Dedifferentiated amniotic fluid mesenchymal stem cell (primary cell): ENCODE results near the gene CTCF.
A peak's percentile ranks its signal among the peaks of the same experiment; 100 is the strongest.

Experiments used
- DNase-seq: peaks from one replicate; pipeline ENCODE4 v3.0.0-alpha.2; 2016; ENCODE audit errors: extremely low spot score

The CTCF gene

DNA sequence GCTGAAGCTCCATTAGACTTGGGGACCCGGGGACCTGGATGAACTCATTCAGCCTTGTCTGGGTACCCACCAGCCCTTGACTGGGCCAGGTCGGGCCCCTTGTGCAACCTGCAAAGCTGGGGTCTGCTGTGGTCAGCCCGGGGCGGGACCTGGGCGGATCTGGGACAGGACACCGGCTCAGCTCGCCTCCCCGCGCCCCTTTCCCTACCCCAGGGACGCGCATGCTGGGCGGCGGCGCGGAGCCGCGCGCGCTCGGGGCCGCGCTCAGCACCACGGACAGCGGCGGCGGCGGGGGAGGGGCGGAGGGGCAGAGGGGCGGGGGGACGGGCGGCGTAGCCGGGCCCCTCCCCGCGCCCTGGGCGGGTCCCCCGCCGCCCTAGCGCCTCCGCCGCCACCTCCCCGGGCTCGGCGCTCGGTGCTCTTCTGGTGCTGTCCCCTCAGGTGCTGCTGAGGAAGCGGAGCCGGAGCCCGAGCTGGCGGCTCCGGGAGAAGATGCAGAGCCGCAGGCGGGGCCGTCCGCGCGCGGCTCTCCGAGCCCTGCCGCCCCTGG lies 90.3 kb downstream of the CTCF start:
- DNase-seq = no peak

DNA sequence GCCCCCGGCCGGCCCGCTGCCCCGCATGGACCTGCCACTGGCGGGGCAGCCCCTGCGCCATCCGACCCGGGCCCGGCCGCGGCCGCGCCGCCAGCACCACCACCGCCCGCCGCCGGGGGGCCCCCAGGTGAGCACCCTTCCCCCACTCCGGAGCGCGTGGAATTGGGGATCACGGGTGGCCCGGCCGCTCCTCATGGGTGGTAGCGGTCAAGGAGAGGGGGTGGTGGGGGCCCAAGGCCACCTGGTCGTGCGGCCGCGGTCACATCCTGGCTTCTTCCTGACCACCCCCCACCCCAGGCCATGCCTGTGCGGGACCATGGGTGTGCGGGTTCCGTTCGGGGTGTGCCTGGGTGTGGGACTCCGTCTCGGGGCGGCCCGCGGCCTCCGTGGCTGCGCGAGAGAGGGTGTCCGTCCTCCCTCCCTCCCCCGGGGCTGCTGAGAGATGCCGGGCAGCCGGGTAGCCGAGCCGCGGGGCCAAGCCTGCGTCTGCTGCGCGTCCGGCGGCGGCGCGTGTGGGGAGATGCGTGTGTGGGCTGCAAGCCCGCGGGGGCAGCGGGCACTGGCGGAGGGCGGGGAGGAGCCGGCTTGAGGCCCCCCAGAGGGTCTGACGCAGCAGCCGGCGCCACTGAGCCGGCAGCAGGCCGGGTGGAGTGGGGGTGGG lies 90.9 kb downstream of the CTCF start:
- DNase-seq = no peak

DNA sequence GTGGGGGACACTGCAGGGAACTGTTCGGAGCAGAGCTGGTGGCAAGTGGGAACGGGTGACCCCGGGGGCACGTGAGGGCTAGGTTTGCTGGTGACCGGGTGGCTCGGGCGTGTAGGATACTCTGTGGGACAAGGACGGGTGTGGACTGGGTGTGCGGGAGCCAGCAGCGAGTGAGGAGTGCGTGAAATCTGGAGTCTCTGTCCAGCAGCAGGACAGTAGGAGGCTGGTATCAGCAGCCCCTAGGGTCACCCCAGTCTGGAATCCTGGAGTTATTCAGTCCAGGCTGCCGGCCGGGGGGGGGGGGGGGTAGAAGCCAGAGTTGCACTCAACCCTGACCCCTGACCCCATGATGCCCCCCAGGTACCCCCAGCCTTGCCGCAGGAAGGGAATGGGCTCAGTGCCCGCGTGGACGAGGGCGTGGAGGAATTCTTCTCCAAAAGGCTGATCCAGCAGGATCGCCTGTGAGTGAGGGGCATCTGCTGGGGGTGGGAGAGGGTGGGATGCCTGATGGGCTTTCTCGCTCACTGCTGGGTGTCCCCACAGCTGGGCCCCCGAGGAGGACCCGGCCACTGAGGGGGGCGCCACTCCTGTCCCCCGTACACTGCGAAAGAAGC lies 91.6 kb downstream of the CTCF start:
- no peak for DNase-seq

DNA sequence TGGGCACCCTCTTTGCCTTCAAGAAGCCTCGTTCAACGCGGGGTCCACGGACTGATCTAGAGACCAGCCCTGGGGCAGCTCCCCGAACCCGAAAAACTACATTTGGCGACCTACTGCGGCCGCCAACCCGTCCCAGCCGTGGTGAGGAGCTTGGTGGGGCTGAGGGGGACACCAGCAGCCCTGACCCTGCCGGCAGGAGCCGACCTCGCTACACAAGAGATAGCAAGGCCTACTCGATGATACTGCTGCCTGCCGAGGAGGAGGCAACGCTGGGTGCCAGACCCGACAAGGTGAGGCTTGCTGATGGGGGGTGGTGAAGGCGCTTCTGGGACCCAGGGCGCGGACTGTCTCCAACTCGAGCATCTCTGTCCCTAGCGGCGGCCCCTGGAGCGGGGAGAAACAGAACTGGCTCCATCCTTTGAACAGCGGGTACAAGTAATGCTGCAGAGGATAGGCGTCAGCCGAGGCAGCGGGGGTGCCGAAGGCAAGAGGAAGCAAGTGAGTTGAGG lies 92.1 kb downstream of the CTCF start:
- no peak for DNase-seq

DNA sequence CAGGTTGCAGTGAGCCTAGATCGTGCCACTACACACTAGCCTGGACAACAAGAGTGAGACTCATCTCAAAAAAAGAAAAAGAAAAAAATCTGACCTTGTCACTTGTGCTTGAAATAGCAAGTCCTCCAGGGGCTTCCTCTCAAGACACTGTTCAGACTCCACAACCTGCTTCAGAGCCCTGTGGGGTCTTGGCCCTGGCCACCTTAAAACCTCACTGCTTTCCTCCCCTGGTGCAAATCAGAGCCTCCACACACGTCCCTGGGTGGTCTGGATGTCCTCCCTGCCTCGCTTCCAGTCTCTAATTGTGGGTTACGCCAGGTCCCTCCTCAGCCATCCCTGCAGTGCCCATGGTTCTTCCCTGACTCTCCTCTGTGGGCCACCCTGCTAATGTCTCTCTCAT lies 93.0 kb downstream of the CTCF start:
- DNase-seq = no peak

DNA sequence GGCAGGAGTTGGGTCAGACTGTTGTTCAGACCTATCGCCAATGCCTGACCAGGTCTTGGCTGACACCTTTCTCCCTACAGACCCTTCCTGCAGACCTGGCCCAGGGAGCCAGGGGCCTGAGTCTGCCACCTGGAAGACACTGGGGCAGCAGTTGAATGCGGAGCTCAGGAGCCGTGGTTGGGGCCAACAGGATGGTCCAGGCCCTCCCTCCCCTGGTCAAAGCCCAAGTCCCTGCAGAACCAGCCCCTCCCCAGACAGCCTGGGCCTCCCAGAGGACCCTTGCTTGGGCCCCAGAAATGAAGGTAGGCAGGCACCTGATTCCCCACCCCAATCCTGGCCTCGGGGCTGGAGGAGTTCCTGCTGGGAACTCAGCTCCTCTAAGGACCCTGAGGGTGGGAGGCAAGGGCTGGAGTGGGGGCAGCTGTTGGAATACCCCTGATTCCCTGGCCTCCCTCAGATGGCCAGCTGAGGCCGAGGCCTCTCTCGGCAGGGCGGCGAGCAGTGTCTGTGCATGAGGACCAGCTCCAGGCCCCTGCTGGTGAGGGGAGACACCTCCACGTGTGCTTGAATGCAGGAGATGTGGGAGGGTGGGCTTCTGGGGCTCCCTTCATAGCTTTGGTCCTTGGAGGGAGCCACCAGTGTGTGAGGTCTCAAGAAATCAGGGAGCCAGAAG lies 94.2 kb downstream of the CTCF start:
- DNase-seq = no peak

DNA sequence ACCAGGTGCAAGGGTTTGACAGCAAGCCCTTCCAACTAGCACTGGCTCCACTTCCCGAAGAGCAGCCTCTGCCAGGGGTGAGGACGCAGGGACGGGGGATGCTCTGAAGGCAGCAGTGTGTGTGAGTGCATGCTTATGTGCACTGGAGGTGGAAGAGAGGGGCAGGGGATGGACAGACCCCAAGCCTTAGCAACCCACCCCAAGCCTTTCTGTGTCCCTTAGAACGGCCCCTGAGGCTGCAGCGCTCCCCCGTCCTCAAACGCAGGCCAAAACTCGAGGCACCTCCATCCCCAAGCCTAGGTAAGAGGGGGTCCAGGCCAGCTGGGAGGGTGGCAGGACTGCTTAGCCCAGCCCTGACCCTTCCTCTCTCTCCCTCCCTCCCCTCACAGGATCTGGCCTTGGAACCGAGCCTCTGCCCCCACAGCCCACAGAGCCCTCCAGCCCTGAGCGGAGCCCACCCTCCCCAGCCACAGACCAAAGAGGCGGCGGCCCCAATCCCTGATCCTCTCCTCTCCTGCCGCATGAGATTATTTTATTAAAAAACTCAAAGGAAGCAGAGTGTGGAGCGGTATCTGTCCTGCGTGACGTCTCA lies 94.8 kb downstream of the CTCF start:
- DNase-seq = no peak

DNA sequence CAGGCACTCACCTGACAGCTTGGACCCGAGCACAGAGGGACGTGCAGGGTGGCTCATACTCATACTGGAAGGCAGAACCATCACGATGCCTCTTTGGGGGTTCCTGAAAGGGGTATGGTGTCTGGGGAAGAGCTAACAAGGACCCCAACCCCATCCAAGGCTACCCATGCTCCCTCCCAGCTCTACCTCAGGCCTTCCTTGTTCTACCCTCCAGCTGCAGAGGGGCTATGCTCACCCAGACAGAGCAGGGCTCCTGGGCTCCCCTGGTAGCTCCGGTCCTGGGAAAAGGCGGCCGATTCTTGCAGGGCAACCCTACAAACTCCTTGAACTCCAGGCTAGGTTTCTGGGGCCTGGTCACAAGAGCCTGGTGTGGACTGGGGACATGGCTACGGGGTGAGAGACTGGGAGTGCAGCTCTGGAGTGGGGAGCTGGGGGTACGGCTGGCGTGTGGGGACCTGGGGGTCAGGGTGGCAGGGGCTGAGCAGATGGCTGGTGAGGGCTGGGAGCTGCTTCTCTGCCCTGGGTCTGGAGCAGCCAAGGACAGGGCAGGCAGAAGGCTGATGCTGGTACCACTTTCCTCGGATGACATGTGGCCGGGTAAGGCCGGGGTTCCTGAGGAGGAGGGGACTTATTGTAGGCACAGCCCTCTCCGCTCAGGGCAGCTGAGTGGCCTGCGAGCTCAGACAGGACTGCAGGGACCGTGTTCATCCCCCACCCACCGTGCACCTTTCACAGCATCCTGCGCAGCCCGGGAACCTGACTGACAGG lies 95.6 kb downstream of the CTCF start:
- no peak for DNase-seq

DNA sequence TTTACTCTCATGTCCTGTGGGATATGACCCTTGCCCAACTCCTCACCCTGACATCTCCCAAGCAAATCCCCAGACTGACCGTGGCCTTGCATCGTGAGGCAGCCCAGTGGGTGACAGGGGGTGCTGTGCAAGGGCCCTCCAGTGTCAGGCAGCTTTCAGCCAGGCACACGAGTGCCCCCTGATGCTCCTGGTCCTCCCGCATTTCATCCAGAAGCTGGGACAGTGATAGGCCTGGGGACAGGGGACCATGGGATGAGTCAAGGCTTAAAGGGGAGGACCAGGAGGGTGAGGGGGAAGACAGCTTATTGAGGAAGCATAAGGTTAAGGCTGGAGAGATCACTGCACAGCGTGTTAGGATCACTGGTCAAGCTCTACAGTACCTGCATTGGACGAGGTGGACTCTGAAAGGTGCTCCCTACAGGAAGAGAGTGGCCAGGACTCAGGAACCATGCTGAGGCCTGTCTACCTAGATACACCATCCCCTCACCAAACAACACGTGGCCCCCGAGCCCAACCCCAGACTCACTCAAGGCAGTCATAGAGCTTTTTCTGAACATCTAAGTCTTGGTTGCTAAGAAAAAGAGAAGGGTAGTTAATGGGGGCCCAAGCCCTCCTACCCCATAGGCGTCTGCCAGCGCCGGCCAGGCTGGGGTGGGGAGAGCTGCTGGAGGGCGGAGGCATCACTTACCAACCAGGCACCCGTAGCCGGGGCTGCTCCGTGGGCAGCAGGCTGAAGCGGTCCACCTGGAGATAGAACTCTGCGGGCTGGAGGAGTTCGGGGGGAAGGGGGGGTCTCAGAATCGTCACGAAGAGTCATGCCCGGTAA lies 96.7 kb downstream of the CTCF start:
- DNase-seq = no peak

DNA sequence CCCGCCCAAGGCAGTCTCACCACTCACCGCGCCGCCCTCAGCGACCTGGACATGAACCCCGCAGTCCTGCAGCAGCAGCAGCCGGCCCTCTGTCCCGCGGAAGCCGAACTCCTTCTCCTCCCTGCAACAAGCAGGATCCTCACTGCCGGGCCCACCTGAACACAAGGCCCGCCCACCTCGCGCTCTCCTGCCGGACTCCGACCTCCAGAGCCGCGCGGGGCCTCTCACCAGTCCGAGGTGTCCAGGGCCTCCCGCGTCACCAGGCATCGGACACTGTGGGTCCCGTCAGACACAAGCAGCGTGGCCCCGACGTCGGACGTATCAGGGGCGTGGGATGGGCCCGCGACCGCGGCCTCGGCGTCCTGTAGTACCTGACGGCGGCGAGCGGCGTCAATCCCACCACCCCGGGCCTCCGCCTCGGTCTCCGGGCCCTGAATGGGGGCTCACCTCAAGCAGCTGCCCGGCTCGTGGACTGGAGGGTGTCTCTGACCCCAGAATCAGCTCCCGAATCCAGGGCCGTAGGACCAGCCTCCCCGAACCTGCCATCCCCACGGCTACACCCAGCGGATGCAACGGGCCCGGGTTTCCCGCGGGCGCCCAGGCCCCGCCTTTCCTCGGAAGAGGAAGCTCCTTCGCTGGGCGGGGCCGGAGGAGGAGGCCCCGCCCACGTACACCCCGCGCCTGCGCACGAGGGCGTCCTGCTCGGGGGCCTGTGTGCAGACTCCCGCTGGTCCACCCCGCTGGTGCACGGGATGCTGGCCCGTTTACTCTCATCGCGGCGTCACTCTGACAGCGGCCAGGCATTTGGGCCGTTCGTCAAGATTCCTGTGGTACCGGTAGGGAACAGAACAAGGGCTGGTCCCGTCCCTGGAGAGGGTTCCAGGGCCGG lies 97.6 kb downstream of the CTCF start, which contains the start of gene ACD:
ACD (minus strand) TSS at position 586 of the 889 bp plus-strand sequence; CDS start at position 546, 40 bp downstream.
- DNase-seq = peak; percentile 88

DNA sequence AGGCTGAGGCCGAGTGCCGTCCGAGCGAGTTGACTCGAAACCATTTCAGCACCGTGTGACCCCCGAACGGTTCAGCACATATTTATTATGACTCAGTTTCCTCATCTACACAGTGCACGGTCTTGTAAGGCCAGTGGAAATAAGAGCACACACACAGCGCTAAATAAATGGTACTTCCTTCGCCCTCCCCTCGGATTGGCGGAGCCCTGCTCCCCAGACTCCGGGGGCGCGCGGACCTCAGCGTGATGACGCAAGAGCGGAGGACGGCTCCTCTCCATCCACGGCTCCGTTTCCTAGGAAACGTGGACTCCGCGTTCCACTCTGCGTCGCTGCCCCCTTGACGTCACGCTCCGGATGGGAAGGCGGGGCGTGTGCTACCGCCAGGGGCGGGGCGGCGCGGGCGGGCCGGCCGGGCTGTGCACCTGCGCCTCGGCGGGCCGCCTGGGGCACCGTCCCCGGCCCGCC lies 98.3 kb downstream of the CTCF start, which contains the start of gene PARD6A:
PARD6A (plus strand) TSS at position 397 of the 465 bp plus-strand sequence. CDS start 79 bp downstream, outside the sequence.
- peak; percentile 94 for DNase-seq

DNA sequence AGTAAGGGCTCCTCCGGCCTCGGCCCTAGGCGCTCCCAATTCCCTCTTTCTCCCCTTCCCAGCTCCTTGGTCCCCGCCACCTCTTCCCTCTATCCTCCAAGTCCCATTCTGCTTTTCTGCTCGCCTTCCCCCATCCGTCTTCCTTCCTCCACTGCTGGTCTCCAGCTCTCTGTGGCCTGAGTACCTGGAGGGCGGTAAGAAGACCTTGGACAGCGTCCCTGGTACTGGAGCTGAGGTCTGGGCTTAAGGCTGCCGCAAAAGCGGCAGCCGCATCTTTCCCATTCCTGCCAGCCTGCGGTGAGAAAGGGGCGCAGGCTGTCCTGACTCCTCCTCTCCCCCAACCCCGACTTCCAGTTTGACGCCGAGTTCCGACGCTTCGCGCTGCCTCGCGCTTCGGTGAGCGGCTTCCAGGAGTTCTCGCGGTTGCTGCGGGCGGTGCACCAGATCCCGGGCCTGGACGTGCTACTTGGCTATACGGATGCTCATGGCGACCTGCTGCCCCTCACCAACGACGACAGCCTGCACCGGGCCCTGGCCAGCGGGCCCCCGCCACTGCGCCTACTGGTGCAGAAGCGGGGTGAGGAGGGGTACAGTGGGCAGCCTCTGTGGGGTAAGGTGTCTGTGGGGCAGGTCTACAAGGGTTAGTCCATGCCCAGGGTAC lies 98.9 kb downstream of the CTCF start:
- DNase-seq = no peak

DNA sequence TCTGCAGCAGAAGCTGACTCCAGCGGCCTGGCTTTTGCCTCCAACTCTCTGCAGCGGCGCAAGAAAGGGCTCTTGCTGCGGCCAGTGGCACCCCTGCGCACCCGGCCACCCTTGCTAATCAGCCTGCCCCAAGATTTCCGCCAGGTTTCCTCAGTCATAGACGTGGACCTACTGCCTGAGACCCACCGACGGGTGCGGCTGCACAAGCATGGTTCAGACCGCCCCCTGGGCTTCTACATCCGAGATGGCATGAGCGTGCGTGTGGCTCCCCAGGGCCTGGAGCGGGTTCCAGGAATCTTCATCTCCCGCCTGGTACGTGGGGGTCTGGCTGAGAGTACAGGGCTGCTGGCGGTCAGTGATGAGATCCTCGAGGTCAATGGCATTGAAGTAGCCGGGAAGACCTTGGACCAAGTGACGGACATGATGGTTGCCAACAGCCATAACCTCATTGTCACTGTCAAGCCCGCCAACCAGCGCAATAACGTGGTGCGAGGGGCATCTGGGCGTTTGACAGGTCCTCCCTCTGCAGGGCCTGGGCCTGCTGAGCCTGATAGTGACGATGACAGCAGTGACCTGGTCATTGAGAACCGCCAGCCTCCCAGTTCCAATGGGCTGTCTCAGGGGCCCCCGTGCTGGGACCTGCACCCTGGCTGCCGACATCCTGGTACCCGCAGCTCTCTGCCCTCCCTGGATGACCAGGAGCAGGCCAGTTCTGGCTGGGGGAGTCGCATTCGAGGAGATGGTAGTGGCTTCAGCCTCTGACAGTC lies 99.7 kb downstream of the CTCF start:
- no peak for DNase-seq

DNA sequence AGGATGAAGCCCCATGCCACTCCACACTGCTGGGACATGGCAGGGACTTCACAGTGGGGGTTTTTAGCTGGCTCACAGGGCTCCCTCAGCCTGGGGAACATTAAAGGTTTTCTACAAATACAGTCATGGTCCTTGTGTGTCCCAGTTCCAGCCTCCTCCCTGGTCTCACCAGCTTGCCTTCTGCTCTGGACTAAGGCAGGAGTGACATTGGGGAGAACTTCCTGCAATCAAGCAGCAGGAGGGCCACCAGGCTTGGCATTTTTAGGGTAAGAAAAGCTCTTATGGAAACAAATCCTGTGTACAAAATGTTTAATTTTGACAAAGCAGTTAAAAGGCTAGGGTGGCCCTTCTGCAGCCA lies 100.3 kb downstream of the CTCF start:
- no peak for DNase-seq

DNA sequence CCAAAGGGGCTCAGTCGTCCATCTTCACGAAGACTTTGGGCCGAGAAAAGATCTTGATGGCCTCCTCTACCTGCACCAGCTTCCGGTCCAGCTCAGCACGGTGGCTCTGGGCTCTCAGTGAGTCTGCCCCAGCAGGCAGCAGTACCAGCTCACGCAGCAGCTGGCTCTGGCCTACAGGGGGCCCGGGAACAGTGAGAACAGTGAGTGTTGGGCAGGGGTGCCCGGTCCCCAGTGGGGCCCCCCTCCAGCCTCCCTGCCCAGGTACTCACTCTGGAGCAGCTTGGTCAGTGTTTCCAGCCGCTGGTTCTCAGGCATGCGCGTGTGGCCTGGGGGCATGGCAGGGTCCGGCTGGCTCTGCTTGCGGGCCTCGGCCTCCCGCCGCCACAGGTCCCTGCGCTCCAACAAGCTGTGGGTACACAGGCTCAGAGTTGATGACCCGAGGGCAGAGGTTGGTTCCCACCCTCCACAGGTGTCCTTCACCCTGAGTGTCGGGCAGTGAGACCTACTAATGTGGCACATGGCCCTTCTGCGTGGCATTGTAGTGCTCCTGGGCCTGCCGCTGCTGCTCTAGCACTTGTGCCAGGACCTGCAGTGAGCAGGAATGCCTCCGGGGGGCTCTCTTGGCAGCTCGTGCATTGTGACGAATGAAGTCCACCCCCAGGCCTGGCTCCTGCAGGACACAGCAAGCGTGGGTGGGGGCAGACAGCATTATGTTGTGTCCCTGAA lies 101.0 kb downstream of the CTCF start:
- DNase-seq = peak; percentile 16

DNA sequence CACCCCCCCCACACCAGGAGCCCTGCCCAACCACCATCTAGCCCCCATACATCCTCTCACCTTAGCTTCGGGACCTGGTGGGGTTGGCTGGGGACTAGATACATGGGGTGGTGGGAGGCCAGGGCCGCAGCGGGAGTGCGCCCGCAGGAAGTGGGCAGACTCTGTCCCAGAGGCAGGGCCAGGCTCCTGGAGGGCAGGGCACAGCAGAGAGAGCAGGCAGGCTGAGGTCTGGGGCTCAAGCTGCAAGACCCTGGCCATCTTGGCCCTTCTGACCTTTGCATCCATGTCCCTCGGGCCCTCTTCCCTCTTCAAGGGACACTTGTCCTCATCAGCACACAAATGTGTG lies 101.5 kb downstream of the CTCF start:
- DNase-seq = no peak

DNA sequence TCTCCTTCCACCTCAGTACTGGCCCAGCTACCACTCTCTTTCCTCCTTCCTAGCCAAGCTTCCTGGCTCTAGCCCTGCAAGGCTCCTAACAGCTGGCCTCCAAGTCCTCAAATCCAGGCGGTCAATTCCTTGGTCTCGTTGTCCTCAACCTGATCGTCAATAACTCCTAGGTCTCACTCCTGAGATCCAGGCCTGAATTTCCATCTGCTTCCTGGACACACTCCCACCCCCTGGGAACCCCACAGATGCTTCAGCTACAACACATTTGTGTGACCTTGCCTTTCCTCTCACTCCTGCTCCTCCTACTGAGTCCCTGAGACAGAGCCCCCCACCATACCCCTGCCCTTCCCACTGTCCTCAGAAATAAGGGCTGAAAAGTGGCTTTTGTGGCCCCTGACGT lies 101.9 kb downstream of the CTCF start:
- DNase-seq = no peak

DNA sequence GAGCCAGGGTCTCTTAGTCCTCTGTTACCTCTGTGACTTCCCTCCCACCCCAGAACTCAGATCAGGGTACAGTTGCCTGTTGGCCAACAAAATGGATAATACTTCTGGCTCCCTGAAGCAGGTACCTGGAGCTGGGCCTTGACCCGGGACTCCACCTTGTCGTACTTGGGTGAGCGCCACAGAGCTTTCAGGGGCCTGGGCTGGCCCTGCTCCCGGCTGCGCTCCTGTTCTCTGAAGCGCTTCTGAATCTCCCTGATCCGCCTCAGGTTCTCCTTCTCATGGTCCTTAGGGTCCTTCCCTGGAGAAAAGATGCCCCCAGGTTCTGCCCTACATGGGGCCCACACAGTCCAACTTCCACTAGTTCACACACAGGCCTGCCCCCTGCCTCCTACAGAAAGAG lies 102.5 kb downstream of the CTCF start:
- DNase-seq = no peak
